GM12874 (cell line): ENCODE data around the gene DDN.

Experiments used
- CTCF ChIP-seq: IDR thresholded peaks from 2 replicates; pipeline ENCODE4 v1.5.1; 2011; ENCODE audit warnings: low read depth, mild to moderate bottlenecking, control low read depth, low read length, moderate library complexity; ENCODE audit not compliant: insufficient read depth

The DDN gene

GRCh38 chr12:49000346-49000745 is 1.2 kb upstream of the DDN start:
- no peak for TF ChIP-seq CTCF

- no peak for TF ChIP-seq CTCF
These were observed 450 bp downstream of the DDN start for GRCh38 chr12:48998497-48999353.

GRCh38 chr12:48997719-48998496 is 1.3 kb downstream of the DDN start:
- no peak for TF ChIP-seq CTCF

- TF ChIP-seq CTCF: peak; percentile 85
These were observed 2.1 kb downstream of the DDN start for GRCh38 chr12:48996794-48997718.

GRCh38 chr12:48995086-48995879 is 3.9 kb downstream of the DDN start:
- peak; percentile 89 for TF ChIP-seq CTCF

GRCh38 chr12:48994224-48995085 is 4.7 kb downstream of the DDN start:
- TF ChIP-seq CTCF: no peak
